GM12874 (cell line): ENCODE measurements around the gene PTPRG.

Experiments used
- CTCF ChIP-seq: IDR thresholded peaks from 2 replicates; pipeline ENCODE4 v1.5.1; 2011; ENCODE audit warnings: low read depth, mild to moderate bottlenecking, control low read depth, low read length, moderate library complexity; ENCODE audit not compliant: insufficient read depth

Gene PTPRG

GRCh38 chr3:61631108-61631769, 69.9 kb downstream of the PTPRG start:
- no peak for TF ChIP-seq CTCF

- TF ChIP-seq CTCF, result no peak
These were observed 71.3 kb downstream of the PTPRG start for GRCh38 chr3:61632568-61633175.

- no peak for TF ChIP-seq CTCF
These were observed 73.3 kb downstream of the PTPRG start for GRCh38 chr3:61634678-61635077.

GRCh38 chr3:61637088-61638051, 76.0 kb downstream of the PTPRG start:
- no peak for TF ChIP-seq CTCF

GRCh38 chr3:61638741-61639140, 77.4 kb downstream of the PTPRG start:
- TF ChIP-seq CTCF, result no peak

- TF ChIP-seq CTCF, result no peak
These were observed 78.6 kb downstream of the PTPRG start for GRCh38 chr3:61639991-61640390.

- TF ChIP-seq CTCF, result no peak
These were observed 83.8 kb downstream of the PTPRG start for GRCh38 chr3:61645148-61645547.
